OCI-LY1 (cell line): ENCODE measurements around the gene ADGRV1.

Source experiments
- CTCF ChIP-seq: fragments of 200-600 bp; sonication (generic), shearing (Covaris generic); IDR thresholded peaks from 2 replicates; pipeline ENCODE4 v1.5.1; 2017; ENCODE audit warnings: mild to moderate bottlenecking, antibody characterized with exemption, low read length, moderate library complexity, mixed read lengths
- EZH2 ChIP-seq: fragments of 200-600 bp; sonication (generic), shearing (Covaris generic); IDR thresholded peaks from 2 replicates; pipeline ENCODE4 v1.8.0; 2017; ENCODE audit warnings: borderline replicate concordance, mixed run types, mild to moderate bottlenecking, antibody characterized with exemption, low read length, moderate library complexity, mixed read lengths

- peak; percentile 60; the same call in 1 of the 2 replicates for TF ChIP-seq CTCF
- TF ChIP-seq EZH2, result no peak
These were observed 307.7 kb downstream of the ADGRV1 start for GRCh38 chr5:90866333-90866732.
